Measurements from ENCODE around the gene KATNAL1.

KATNAL1 gene

GRCh38 chr13:30156826-30157615 is 150.3 kb downstream of the KATNAL1 start:
- no peak for DNase-seq (ENCODE audit: extremely low read depth, low read depth)
- TF ChIP-seq, protein P1, sequence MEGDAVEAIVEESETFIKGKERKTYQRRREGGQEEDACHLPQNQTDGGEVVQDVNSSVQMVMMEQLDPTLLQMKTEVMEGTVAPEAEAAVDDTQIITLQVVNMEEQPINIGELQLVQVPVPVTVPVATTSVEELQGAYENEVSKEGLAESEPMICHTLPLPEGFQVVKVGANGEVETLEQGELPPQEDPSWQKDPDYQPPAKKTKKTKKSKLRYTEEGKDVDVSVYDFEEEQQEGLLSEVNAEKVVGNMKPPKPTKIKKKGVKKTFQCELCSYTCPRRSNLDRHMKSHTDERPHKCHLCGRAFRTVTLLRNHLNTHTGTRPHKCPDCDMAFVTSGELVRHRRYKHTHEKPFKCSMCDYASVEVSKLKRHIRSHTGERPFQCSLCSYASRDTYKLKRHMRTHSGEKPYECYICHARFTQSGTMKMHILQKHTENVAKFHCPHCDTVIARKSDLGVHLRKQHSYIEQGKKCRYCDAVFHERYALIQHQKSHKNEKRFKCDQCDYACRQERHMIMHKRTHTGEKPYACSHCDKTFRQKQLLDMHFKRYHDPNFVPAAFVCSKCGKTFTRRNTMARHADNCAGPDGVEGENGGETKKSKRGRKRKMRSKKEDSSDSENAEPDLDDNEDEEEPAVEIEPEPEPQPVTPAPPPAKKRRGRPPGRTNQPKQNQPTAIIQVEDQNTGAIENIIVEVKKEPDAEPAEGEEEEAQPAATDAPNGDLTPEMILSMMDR (IDR thresholded peaks at IDR 0.05; ENCODE audit: low read depth, low read length): no peak

DNA sequence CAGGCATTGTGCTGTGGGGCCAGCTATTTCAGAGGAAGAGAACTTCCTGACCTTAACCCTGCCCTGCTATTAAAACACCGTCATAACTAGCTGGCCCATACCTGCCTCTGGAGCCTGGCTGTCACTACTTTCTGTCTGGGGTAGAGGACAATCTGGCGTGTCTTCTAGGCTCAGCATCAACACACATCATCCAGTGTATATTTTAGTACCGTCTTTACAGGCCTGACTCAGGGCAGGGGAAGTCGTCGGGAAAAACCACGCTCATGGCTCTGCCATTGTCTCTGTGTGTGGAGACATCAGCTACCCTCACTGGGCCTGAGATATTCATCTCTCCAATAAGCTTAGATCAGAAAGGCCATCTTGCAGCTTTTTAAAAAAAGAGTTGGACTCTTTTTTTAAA is 151.1 kb downstream of the KATNAL1 start:
- no peak for DNase-seq (ENCODE audit: extremely low read depth, low read depth)
- TF ChIP-seq, protein P1 (IDR thresholded peaks at IDR 0.05; ENCODE audit: low read depth, low read length): no peak

- DNase-seq (ENCODE audit: extremely low read depth, low read depth): no peak
- TF ChIP-seq, protein P1 (IDR thresholded peaks at IDR 0.05; ENCODE audit: low read depth, low read length): no peak
These were observed 152.4 kb downstream of the KATNAL1 start for GRCh38 chr13:30154931-30155330.

- TF ChIP-seq, protein P1 (IDR thresholded peaks at IDR 0.05; ENCODE audit: low read depth, low read length): no peak
- DNase-seq (ENCODE audit: extremely low read depth, low read depth): no peak
These were observed 152.8 kb downstream of the KATNAL1 start for GRCh38 chr13:30154531-30154930.

- TF ChIP-seq, protein P1 (IDR thresholded peaks at IDR 0.05; ENCODE audit: low read depth, low read length): no peak
- DNase-seq (ENCODE audit: extremely low read depth, low read depth): no peak
These were observed 153.6 kb downstream of the KATNAL1 start for GRCh38 chr13:30153545-30154426.
